Thyroid gland (tissue), 4 donors: ENCODE data around the gene GRAMD1B.

Experiments used
- POLR2A ChIP-seq, 2 donors: fragments of 450-650 bp; IDR thresholded peaks; one replicate each; pipeline ENCODE4 v1.6.1; 2017; ENCODE audit warnings: antibody characterized with exemption in 2 of 2, mild to moderate bottlenecking in 2 of 2, moderate library complexity in 1 of 2
- TF ChIP-seq, protein P1 (sequence below), 6 experiments: fragments of 200-600 bp in 3 of 6; fragments of 450-650 bp in 3 of 6; sonication (generic) in 3 of 6; IDR thresholded peaks; one replicate each; pipeline ENCODE4 v1.5.1; 2016 to 2019; ENCODE audit warnings: antibody characterized with exemption in 6 of 6, mild to moderate bottlenecking in 2 of 6, inconsistent platforms in 1 of 6, moderate library complexity in 1 of 6

DNA sequence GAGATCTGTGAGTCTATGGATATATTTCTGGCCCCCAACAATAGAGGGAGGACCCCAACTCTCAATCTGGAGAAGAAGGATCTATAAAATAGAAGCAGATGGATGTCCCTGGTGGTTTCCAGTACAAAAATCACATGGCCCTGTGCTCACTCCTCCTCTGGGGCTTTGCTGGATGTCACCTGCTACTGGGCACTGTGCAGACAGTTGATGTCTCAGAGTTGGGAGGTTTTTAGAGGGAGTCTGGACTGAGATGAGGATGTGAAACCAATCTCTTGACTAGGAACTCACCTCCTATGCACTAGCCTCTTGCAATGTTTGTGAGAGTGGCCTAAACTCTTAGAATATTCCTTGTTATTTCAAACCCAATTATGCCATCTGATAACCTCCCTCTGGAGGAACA lies 117.1 kb downstream of the GRAMD1B start:
- TF ChIP-seq, protein P1, sequence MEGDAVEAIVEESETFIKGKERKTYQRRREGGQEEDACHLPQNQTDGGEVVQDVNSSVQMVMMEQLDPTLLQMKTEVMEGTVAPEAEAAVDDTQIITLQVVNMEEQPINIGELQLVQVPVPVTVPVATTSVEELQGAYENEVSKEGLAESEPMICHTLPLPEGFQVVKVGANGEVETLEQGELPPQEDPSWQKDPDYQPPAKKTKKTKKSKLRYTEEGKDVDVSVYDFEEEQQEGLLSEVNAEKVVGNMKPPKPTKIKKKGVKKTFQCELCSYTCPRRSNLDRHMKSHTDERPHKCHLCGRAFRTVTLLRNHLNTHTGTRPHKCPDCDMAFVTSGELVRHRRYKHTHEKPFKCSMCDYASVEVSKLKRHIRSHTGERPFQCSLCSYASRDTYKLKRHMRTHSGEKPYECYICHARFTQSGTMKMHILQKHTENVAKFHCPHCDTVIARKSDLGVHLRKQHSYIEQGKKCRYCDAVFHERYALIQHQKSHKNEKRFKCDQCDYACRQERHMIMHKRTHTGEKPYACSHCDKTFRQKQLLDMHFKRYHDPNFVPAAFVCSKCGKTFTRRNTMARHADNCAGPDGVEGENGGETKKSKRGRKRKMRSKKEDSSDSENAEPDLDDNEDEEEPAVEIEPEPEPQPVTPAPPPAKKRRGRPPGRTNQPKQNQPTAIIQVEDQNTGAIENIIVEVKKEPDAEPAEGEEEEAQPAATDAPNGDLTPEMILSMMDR (IDR thresholded peaks at IDR 0.05), result no peak
- no peak for TF ChIP-seq POLR2A (IDR thresholded peaks at IDR 0.05)
